Measurements from ENCODE around the gene DPH6. TPM values are rescaled to one million over a fixed set of nuclear protein-coding genes. Genes with fewer than 3 reads are reported as not detected.

Gene DPH6
- total RNA-seq, 1 donor from 2014 or later, result 10.9 TPM

DNA sequence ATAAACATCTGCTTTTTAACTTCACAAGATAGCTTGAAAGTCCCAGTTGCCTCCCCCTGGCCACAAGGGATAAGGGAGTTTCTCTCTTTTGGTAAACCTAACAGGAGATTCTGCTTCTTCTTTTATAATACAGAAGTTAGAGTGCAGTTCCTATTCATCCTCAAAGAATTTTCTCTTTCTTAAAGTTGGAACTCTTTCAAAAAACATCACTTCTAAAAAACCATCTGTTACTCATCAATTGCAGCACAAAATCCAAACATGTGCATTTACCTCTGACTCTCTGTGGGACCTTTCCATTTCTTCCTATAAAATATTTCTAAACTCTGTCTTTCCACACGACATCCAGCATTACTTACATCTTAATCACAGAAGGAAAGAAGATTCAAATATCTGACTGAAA is 5.1 kb downstream of the DPH6 start:
- DNase-seq (ENCODE audit: low read depth), result no peak

DNA sequence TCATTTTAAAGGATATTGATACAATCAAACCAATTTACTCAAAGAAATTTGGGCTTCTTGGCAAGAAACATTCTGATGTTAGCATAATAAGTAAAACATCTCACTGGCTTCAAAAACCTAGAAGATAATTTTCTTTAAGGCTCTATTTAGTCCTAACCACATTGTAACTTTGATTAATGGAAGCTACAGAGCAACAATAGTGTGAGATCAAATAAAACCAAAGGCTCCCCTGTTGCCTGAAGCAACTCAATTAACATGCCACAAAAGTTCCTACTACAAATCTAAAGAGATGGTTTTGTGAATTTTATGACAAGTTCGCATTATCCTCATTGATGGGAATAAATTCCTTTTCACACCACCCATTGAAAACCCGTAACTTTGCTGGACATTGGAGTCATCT is 5.9 kb downstream of the DPH6 start:
- no peak for DNase-seq (ENCODE audit: low read depth)

DNA sequence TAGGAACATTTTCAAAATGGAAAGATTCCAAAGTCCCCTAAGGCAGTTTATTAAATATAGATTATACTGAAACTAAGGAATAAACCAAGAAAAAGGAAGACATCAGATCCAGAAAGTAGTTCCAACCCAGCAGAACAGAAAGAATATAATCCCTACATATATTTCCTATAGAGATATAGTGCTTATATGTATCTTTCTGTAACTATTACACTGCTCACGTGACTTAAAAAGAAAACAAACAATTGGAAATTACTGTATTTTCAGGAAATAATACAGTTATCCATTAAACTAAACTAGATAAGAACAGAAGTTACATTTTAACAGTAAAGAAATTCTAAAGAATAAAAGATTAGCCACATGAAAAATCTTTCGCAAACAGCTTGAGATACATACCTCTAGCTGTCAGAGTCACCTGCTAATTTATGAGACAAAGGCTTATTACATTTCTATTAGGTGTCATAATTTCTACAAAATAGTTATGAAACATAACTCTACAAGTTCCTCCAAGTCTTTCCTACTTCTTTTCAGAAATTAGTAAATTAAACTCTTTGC is 10.5 kb downstream of the DPH6 start:
- no peak for DNase-seq (ENCODE audit: low read depth)

DNA sequence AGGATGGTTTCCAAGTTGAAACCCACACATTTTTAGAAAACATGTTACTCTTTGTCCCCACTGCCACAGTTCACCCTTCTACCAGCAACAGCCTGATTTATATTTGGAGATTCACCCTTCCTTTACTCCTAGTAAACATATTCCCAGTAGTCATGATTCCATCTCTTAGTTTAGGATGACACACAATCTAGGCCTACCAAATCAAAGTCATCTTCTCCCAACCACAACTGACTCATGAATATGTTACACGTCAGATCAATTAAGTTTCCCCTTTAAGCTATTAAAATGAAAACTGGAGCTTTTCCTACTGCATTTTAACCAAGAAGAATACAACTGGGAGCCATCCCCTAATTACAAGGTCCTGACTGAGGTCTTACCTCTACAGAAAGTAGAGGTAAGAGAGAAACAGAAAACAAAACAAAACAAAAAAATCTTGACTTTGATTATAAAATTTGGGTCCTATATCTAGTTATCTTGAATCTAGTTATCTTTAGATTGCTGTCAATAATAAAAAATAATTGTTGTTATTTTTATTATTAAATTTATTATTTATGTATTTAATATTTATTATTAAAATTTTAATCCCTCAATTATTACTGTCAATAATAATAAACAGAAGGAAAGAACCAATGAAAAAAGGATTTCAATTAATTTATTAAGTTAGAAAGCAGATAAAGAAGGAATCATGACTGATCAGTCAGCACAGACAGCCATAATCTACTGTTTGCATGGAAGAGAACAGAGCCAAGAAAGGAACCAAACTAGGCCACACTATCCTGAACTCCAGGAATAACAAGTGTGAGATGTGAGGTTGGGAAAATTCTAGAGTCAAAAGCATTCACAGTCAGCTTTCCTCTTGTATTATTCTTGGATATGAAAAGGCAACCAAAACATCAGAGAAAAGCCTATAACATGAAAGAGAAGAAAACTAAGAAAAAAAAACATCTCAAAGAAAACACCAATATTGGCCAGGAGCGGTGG is 12.5 kb downstream of the DPH6 start:
- DNase-seq (ENCODE audit: low read depth), result no peak

DNA sequence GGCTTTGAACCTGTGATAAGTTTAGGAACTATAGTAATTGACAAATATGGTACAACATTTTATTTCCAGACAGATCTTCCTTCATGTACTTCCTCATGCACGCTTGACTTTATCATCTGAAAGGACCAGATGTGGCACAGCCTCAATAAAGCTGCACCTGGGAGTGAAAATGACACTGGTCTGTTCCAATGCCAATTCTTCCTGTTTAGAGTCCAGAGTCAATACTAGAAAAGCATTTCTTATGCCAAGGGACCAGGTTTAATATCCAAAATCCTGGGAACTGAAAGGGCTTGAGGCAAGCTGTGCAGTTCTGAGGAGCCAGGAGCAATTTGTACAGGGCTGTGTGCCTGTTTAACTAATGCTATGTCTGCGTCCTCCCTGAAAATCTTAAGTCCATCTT is 15.3 kb downstream of the DPH6 start:
- DNase-seq (ENCODE audit: low read depth), result no peak

DNA sequence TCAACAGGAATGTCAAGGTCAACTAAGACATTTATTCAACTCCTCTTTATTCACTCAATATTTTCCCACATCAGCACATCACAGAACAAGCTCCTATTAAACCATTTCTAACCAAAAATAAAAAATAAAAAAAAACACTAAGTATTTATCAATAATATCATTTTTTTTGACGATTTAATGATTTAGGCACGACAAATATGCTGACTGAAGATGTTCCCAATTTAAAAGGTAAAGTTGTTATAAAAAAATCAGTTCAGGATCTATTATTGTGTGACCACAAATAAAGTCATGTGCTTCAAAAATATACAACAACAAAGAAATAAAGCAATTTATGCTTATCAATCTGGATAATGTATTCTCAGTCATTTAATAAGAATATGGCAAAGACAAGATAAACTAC is 16.2 kb downstream of the DPH6 start:
- DNase-seq (ENCODE audit: low read depth), result no peak

DNA sequence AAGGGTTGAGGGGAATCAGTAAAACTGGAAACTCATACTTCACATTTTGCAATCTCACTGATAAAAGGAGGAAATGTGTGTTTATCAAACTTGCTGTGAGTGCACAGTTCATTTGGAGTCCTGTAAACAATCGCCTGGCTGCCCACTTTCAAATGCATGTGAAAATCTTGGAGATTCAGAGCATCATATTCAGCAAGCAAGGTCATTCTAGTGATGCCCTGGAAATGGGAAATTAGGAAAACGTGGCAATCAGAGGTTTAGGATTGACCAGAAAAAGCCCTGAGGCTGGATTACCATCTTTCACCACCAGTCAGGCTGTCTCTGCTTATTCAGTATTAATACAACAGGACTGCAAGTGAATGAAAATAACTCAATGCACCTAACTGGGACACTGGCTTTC is 23.9 kb downstream of the DPH6 start:
- no peak for DNase-seq (ENCODE audit: low read depth)

- DNase-seq (ENCODE audit: low read depth), result peak; percentile 63
These were observed 26.3 kb downstream of the DPH6 start for GRCh38 chr15:35519541-35520149.

- DNase-seq (ENCODE audit: low read depth), result no peak
These were observed 26.9 kb downstream of the DPH6 start for GRCh38 chr15:35519052-35519451.

GRCh38 chr15:35514759-35515158 is 31.2 kb downstream of the DPH6 start:
- peak; percentile 16 for DNase-seq (ENCODE audit: low read depth)

DNA sequence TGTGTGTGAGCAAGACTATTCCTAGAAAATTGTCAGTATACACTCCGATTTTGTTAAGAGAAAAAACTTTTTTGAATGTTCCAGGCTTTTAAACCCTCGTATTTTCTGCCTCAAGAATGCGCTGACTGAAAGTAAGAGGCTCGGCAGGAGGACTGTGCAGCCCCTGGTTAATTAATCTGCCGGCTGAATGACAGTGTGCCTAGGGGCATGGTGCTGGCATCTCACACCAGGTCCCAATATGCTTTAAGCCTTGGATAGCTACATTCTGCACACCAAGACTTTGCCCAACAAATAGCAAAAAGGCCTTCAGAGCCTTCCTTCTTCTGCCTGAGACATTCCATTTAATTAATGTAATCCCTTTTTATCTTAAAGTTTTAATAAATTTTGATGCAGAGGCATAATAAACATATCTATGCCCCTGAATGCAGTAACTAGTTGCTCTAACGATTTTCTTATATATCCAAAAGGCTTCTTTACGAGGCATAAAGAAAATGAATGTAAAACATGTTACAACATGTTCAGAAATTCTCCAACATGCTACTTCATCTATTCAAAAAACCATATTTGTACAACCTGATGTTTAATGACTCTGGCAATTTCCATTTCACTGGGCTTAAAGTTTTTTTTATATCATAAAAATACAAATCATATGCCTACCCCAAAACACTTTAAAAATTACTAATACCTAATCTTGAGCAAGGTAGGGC is 37.9 kb downstream of the DPH6 start:
- no peak for DNase-seq (ENCODE audit: low read depth)

DNA sequence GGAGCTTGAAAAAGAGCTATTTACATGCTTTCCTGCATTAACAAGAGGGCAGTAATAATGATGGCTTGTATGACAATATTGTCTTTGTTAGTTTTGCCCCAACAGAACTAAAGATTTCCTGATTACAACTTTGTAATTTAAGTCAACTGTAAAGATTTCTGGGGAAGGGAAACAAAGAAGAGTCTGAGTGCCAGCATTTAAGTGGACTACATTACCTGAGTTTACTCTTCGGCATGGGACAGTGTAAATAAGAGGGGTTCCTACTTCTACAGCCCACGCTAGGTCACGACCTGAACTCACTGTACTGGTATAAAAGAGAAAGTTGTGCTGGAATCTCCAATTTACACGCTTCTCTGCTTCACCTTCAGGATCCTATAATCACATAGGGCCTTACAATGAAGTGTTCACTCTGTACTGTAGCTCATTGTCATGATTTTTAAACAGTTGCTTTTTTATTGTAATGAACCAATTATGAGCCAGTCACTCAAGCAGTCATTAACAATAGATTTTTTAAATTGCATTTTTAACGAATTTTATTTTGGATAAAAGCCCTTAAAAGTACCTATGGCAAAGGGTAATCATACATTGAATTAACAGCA is 39.6 kb downstream of the DPH6 start:
- no peak for DNase-seq (ENCODE audit: low read depth)

DNA sequence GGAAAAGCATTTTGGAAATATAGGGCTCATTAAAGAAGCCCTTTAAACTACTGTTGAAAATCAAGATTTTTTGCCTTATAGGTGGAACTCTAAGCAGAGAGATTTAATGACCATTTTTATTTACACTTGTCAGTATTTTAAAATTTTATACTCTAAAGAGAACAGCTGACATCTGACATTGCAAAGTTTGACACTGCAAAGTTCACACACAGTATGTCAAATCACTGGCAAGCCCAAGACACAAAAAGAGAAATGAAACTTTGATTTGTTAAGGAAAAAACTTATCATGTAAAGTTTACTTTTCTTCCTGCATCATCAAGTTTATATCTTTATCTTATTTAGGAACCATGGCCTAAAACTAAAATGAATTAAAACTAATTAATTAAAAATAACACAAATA is 40.2 kb downstream of the DPH6 start:
- no peak for DNase-seq (ENCODE audit: low read depth)

DNA sequence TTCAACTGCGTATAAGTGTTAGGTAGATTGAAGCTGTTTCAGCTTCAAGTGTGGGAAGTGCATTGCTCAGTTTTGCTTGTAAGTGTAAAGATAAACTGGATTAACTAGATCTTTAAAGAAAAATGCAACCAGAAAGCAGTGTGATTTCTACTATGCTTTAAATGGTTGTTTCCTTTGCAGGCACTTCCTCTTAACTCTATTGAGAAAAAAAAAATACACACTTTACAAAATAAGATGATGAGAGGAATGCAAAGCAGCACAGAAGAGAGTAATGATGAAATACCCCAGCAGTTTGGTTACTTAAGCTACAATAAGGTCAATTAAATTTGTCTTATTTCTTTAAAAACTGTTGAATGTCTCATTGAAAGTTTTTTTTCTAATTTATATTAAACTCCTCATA is 40.8 kb downstream of the DPH6 start:
- DNase-seq (ENCODE audit: low read depth), result no peak

GRCh38 chr15:35499723-35500122 is 46.2 kb downstream of the DPH6 start:
- no peak for DNase-seq (ENCODE audit: low read depth)

- peak; percentile 24 for DNase-seq (ENCODE audit: low read depth)
These were observed 49.4 kb downstream of the DPH6 start for GRCh38 chr15:35496585-35496984.

DNA sequence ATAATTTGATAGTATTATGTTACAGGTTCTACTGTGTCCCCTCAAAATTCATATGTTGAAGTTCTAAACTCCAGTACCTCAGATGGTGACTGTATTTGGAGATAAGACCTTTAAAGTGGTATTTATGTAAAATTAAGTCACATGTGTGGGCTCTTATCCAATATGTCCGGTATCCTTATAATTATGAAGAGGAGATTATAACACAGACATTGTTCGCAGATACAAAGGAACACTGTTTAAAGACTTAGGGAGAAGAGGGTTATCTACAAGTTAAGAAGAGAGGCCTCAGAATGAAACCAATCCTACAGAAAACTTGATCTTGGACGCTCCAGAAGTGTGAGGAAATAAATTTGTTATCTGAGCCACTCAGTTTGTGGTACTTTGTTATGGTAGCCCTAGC is 50.9 kb downstream of the DPH6 start:
- DNase-seq (ENCODE audit: low read depth), result no peak

DNA sequence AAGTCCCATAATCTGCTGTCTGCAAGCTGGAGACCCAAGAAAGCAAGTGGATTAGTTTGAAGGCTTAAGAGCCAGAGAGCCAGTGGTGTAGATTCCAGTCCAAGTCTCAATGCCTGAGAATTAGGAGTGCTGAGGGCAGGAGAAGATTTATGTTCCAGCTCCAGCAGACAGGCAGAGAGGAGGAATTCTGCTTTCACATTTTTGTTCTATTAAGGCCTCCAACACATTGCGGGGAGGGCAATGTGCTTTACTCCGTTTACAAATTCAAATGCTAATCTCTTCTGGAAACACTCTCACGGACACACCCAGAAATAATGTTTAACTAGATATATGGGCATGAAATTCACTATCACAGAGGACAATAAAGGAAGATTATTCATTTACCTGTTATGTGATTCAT is 54.0 kb downstream of the DPH6 start:
- no peak for DNase-seq (ENCODE audit: low read depth)

GRCh38 chr15:35491173-35491572 is 54.8 kb downstream of the DPH6 start:
- DNase-seq (ENCODE audit: low read depth), result no peak

DNA sequence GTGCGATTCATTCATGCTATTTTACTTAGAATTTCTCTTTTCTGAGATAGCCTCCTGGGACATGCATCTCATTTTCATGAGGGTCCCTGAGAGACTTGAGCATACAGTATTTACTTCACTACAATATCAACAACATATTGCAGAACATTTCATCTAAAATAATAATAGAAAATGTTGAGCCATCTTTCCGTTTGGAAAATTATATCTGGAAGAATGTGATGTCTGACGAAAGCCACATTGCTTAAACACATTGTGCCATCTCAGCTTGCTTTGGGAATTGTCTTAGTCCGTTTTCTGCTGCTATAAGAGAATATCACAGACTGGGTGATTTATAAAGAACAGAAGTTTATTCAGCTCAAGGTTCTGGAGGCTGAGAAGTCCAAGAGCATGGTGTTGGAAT is 55.5 kb downstream of the DPH6 start:
- no peak for DNase-seq (ENCODE audit: low read depth)

GRCh38 chr15:35487417-35487816 is 58.5 kb downstream of the DPH6 start:
- no peak for DNase-seq (ENCODE audit: low read depth)

Data from myocyte (in vitro differentiated cells).